HG03565 (cell line): ENCODE data around the gene ZNF837.
A peak's percentile ranks its signal among the peaks of the same experiment; 100 is the strongest.
"Not testable (repeated sequence)": the region's sequence is repeated elsewhere in the genome, so short reads cannot be mapped to it uniquely, and the experiment has no call there.

Source experiments
- ATAC-seq: cut with Tn5 transposase; IDR thresholded peaks from one replicate; pipeline ENCODE4 v1.9.1; 2021; ENCODE audit warnings: mild to moderate bottlenecking, moderate library complexity; ENCODE audit not compliant: unreplicated experiment

Gene ZNF837

GRCh38 chr19:58351990-58352755, 28.7 kb downstream of the ZNF837 start:
- ATAC-seq = no peak

- no peak for ATAC-seq
Measured at GRCh38 chr19:58351558-58351878, 29.3 kb downstream of the ZNF837 start.

GRCh38 chr19:58350871-58351557, 29.8 kb downstream of the ZNF837 start:
- no peak for ATAC-seq

- ATAC-seq = no peak
Measured at GRCh38 chr19:58350001-58350861, 30.6 kb downstream of the ZNF837 start.

GRCh38 chr19:58349590-58349989, 31.2 kb downstream of the ZNF837 start:
- no peak for ATAC-seq

GRCh38 chr19:58348080-58348479, 32.8 kb downstream of the ZNF837 start:
- ATAC-seq = not testable (repeated sequence)

GRCh38 chr19:58346961-58347929, 33.6 kb downstream of the ZNF837 start:
- ATAC-seq = peak; percentile 74

- no peak for ATAC-seq
Measured at GRCh38 chr19:58345558-58345957, 35.3 kb downstream of the ZNF837 start.

- no peak for ATAC-seq
Measured at GRCh38 chr19:58338825-58339558, 41.8 kb downstream of the ZNF837 start.

GRCh38 chr19:58338336-58338735, 42.5 kb downstream of the ZNF837 start:
- ATAC-seq = no peak

GRCh38 chr19:58336820-58337219, 44.0 kb downstream of the ZNF837 start:
- no peak for ATAC-seq

GRCh38 chr19:58336216-58336615, 44.6 kb downstream of the ZNF837 start:
- no peak for ATAC-seq

GRCh38 chr19:58335630-58336029, 45.2 kb downstream of the ZNF837 start:
- ATAC-seq = no peak

- ATAC-seq = no peak
Measured at GRCh38 chr19:58334691-58335249, 46.1 kb downstream of the ZNF837 start.

- ATAC-seq = no peak
Measured at GRCh38 chr19:58332697-58333096, 48.1 kb downstream of the ZNF837 start.

GRCh38 chr19:58330458-58330857, 50.4 kb downstream of the ZNF837 start:
- ATAC-seq = no peak

GRCh38 chr19:58328999-58329398, 51.8 kb downstream of the ZNF837 start:
- ATAC-seq = no peak

GRCh38 chr19:58326914-58327726, 53.7 kb downstream of the ZNF837 start, which contains the start of gene ZSCAN22:
Gene ZSCAN22, plus strand, starts transcription at chr19:58326994. Its CDS starts 7,809 bp downstream, at chr19:58334803.
- peak; percentile 77 for ATAC-seq
